ENCODE measurements around the gene ENSA.
"Not testable (repeated sequence)": the region's sequence is repeated elsewhere in the genome, so short reads cannot be mapped to it uniquely, and the experiment has no call there.

Gene ENSA

GRCh38 chr1:150629115-150629928 lies at the start of gene ENSA:
Gene ENSA (minus strand): TSS chr1:150629612. CDS start chr1:150629470, 142 bp downstream.
- peak; percentile 100 for DNase-seq

GRCh38 chr1:150678988-150679387 lies 49.6 kb upstream of the ENSA start:
- no peak for DNase-seq

GRCh38 chr1:150674881-150675280 lies 45.5 kb upstream of the ENSA start:
- no peak for DNase-seq

- DNase-seq = no peak
These were observed 33.9 kb upstream of the ENSA start for GRCh38 chr1:150663321-150663720.

- no peak for DNase-seq
These were observed 33.4 kb upstream of the ENSA start for GRCh38 chr1:150662811-150663210.

- no peak for DNase-seq
These were observed 31.7 kb upstream of the ENSA start for GRCh38 chr1:150661156-150661555.

- no peak for DNase-seq
These were observed 31.2 kb upstream of the ENSA start for GRCh38 chr1:150660584-150660983.

GRCh38 chr1:150657064-150657463 lies 27.7 kb upstream of the ENSA start:
- DNase-seq = not testable (repeated sequence)

GRCh38 chr1:150654635-150655034 lies 25.2 kb upstream of the ENSA start:
- DNase-seq = not testable (repeated sequence)

- DNase-seq = no peak
These were observed 20.8 kb upstream of the ENSA start for GRCh38 chr1:150650193-150650592.

GRCh38 chr1:150649441-150650075 lies 20.1 kb upstream of the ENSA start:
- no peak for DNase-seq

- DNase-seq = no peak
These were observed 12.9 kb upstream of the ENSA start for GRCh38 chr1:150642296-150642695.

- not testable (repeated sequence) for DNase-seq
These were observed 11.9 kb upstream of the ENSA start for GRCh38 chr1:150641126-150641815.

GRCh38 chr1:150638430-150638829 lies 9.0 kb upstream of the ENSA start:
- not testable (repeated sequence) for DNase-seq

GRCh38 chr1:150634839-150635622 lies 5.6 kb upstream of the ENSA start:
- not testable (repeated sequence) for DNase-seq

GRCh38 chr1:150628766-150629114 lies 672 bp downstream of the ENSA start:
- DNase-seq = no peak

- DNase-seq = no peak
These were observed 1.5 kb downstream of the ENSA start for GRCh38 chr1:150627826-150628410.

- DNase-seq = no peak
These were observed 3.3 kb downstream of the ENSA start for GRCh38 chr1:150626150-150626549.

GRCh38 chr1:150624546-150624945 lies 4.9 kb downstream of the ENSA start:
- not testable (repeated sequence) for DNase-seq

GRCh38 chr1:150624134-150624533 lies 5.3 kb downstream of the ENSA start:
- not testable (repeated sequence) for DNase-seq

GRCh38 chr1:150622303-150622975 lies 7.0 kb downstream of the ENSA start:
- DNase-seq = peak; percentile 34
